OCI-LY3 (cell line): ENCODE measurements around the gene SBK1.

Experiments
- CTCF ChIP-seq: fragments of 200-600, 300-600 bp; sonication (generic); IDR thresholded peaks from 2 replicates; pipeline ENCODE4 v1.5.1; 2014; ENCODE audit warnings: antibody characterized with exemption, low read length, low read depth
- EZH2phosphoT487 ChIP-seq: fragments of 200-600 bp; shearing (Covaris generic); IDR thresholded peaks from 2 replicates; pipeline ENCODE4 v1.6.1; 2018; ENCODE audit warnings: antibody characterized with exemption, mixed run types, low read depth

DNA sequence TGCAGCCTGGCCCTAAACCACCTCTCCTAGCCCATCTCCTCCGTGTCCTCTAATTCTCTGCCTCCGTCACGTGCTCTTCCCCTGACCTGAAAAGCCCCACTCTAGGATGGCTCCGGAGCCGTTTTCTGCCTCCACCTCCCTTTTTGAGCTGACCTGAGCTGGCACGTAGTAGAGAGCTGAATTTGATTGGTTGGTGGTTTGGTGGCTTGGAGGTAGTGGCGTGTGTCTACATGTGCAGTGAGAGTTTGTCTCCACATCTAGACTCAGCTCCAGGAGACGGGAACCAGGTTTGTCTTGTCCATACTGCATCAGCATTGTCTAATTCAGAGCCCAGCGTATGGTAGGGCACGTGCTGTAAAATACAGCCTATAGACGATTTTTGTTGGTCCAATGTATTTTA lies 3.0 kb downstream of the SBK1 start:
- TF ChIP-seq CTCF: no peak
- no peak for TF ChIP-seq EZH2phosphoT487
